Measurements from ENCODE around the gene PTP4A2.

PTP4A2 gene

GRCh38 chr1:31880957-31881687 lies 57.0 kb downstream of the PTP4A2 start:
- no peak overlapping the region for H3K4me3 ChIP-seq (ENCODE audit: low read depth, low read length)
- no peak for DNase-seq (ENCODE audit: low read depth, low spot score)
- in situ Hi-C loops (cut with HindIII; ENCODE audit: low sequenced_read_pairs), result no loop called here
- TF ChIP-seq, protein P1, sequence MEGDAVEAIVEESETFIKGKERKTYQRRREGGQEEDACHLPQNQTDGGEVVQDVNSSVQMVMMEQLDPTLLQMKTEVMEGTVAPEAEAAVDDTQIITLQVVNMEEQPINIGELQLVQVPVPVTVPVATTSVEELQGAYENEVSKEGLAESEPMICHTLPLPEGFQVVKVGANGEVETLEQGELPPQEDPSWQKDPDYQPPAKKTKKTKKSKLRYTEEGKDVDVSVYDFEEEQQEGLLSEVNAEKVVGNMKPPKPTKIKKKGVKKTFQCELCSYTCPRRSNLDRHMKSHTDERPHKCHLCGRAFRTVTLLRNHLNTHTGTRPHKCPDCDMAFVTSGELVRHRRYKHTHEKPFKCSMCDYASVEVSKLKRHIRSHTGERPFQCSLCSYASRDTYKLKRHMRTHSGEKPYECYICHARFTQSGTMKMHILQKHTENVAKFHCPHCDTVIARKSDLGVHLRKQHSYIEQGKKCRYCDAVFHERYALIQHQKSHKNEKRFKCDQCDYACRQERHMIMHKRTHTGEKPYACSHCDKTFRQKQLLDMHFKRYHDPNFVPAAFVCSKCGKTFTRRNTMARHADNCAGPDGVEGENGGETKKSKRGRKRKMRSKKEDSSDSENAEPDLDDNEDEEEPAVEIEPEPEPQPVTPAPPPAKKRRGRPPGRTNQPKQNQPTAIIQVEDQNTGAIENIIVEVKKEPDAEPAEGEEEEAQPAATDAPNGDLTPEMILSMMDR (IDR thresholded peaks at IDR 0.05; ENCODE audit: low read depth, low read length), result no peak

GRCh38 chr1:31879981-31880608 lies 58.1 kb downstream of the PTP4A2 start:
- DNase-seq (ENCODE audit: low read depth, low spot score), result no peak
- no peak overlapping the region for H3K4me3 ChIP-seq (ENCODE audit: low read depth, low read length)
- TF ChIP-seq, protein P1 (IDR thresholded peaks at IDR 0.05; ENCODE audit: low read depth, low read length), result no peak
- in situ Hi-C loops (cut with HindIII; ENCODE audit: low sequenced_read_pairs), result no loop called here

DNA sequence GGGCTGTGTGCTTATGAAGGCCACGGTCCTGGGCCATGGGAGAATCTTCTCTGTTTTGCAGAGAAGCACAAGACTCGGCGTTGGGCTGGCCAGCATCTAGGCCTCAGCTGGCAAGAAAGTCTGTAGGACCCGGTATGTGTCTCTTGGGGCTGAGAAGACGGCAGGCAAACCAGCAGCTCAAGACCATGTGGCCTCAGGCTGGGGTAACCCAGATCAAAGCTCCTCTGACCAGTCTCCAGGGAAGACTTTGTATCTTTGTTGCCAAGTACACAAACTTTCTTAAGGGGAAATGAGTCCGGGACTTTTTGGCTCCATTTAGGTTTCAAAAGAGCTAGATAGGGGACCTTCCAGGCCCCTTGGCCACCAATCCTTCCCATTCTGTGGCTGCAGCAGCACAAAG lies 60.1 kb downstream of the PTP4A2 start:
- no peak for DNase-seq (ENCODE audit: low read depth, low spot score)
- H3K4me3 ChIP-seq (ENCODE audit: low read depth, low read length), result no peak overlapping the region
- in situ Hi-C loops (cut with HindIII; ENCODE audit: low sequenced_read_pairs), result no loop called here
- TF ChIP-seq, protein P1 (IDR thresholded peaks at IDR 0.05; ENCODE audit: low read depth, low read length), result no peak

DNA sequence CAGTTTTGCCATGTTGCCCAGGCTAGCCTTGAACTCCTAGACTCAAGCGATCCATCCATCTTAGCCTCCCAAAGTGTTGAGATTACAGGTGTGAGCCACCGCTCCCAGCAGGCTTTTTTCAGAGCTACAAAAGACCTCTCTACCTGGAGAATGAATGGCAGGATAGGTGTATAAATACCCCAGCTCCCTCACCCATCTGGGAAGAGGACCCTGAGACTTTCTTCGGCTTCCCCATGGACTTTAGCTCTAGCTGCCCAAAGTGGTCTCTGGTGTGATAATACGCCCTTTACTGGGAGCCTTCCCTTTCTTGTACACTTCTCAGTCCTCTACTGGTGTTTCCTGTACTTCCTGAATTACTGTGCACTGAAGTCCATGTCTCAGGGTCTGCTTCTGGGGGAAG lies 60.6 kb downstream of the PTP4A2 start:
- in situ Hi-C loops (cut with HindIII; ENCODE audit: low sequenced_read_pairs), result no loop called here
- no peak for DNase-seq (ENCODE audit: low read depth, low spot score)
- H3K4me3 ChIP-seq (ENCODE audit: low read depth, low read length), result no peak overlapping the region
- TF ChIP-seq, protein P1 (IDR thresholded peaks at IDR 0.05; ENCODE audit: low read depth, low read length), result no peak

DNA sequence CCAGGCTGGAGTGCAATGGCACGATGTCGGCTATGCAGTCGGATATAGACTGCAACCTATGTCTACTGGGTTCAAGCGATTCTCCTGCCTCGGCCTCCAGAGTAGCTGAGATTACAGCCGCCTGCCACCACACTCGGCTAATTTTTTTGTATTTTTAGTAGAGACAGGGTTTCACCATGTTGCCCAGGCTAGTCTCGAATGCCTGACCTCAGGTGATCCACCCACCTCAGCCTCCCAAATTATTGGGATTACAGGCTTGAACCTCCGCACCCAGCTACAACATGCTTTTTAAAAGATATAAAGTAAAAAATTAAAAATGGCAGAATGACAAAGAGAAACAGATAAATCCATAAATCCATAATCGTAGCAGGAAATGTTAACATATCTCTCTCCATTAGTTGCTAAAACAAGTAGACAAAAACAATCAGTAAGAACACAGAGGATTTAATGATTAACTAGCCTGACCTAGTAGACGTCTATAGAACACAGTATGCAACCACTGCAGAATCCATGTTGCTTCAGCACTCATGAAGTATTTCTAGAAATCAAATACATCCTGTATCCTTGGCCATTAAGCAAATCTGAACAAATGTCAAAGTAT lies 62.4 kb downstream of the PTP4A2 start:
- no peak overlapping the region for H3K4me3 ChIP-seq (ENCODE audit: low read depth, low read length)
- DNase-seq (ENCODE audit: low read depth, low spot score), result no peak
- TF ChIP-seq, protein P1 (IDR thresholded peaks at IDR 0.05; ENCODE audit: low read depth, low read length), result no peak
- in situ Hi-C loops (cut with HindIII; ENCODE audit: low sequenced_read_pairs), result no loop called here

DNA sequence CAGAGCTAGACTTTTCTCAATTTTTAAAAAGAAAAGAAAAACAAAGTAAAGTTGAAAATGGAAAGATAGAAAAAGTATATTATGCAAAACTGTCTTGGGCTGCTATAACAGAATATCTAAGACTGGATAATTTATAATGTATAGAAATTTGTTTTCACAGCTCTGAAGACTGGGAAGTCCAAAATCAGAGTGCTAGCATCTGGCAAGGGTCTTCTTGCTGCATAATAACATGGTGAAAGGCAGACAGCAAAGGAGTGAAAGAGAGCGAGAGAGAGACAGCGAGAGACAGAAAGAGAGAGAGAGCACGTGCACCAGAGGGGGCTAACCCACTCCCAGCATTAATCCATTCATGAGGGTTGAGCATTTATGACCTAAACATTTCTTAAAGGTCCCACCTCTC lies 63.2 kb downstream of the PTP4A2 start:
- TF ChIP-seq, protein P1 (IDR thresholded peaks at IDR 0.05; ENCODE audit: low read depth, low read length), result no peak
- H3K4me3 ChIP-seq (ENCODE audit: low read depth, low read length), result no peak overlapping the region
- in situ Hi-C loops (cut with HindIII; ENCODE audit: low sequenced_read_pairs), result no loop called here

More for the DNA sequence above, 63.2 kb downstream of the PTP4A2 start:
- DNase-seq (ENCODE audit: low read depth, low spot score), result no peak
